K562 (cell line): ENCODE results near the gene NELL1. TPM values are rescaled to one million over a fixed set of nuclear protein-coding genes. Genes with fewer than 3 reads are reported as not detected.

Experiments used
- ATAC-seq: fragments of 200-7000 bp; cut with Tn5 transposase; 3 replicates; pipeline ENCODE4 v1.9.1; 2020; ENCODE audit warnings: moderate library complexity
- BruUV-seq: library from RNA; stranded (reverse); fragments of 400-500 nt; replicated peaks from 2 replicates; lab custom pipeline; 2021; lab: Mats Ljungman, UMichigan
- CTCF ChIA-PET: fragments of 300-600 bp; formaldehyde crosslinking; extraction: SDS; loops from one replicate; lab custom pipeline; 2021; ENCODE audit warnings: low intra/inter-chr PET ratio; lab: Yijun Ruan, JAX
- POLR2A ChIA-PET: fragments of 300-600, 350-650 bp; sonication (Branson Sonifier 250); formaldehyde crosslinking; extraction: SDS; loops from one replicate; lab custom pipeline; 2021; ENCODE audit warnings: antibody characterized with exemption, inconsistent platforms; lab: Yijun Ruan, JAX
- DNase-seq, 4 experiments: peaks; one replicate each; pipeline versions ENCODE4 v3.0.0 to v3.0.0-alpha.2; 2011 to 2018; ENCODE audit warnings: low spot score in 3 of 4, mixed read lengths in 3 of 4; ENCODE audit errors: extremely low read depth in 1 of 4
- FAIRE-seq: peaks from 2 replicates; lab custom pipeline; 2011; peaks lifted over from hg19 to GRCh38; lab: Jason Lieb, UNC
- H2AFZ ChIP-seq: 2 replicates; pipeline ENCODE4 v1.6.0; 2011; ENCODE audit warnings: low read depth, low read length, control low read depth, inconsistent platforms
- H3K27ac ChIP-seq: fragments of 200-600 bp; 3 replicates; pipeline ENCODE4 v1.8.0; 2011; ENCODE audit warnings: low read depth, mild to moderate bottlenecking, control low read depth, inconsistent platforms, low read length, moderate library complexity, mixed read lengths; ENCODE audit errors: extremely low read depth
- H3K27me3 ChIP-seq, 2 experiments: fragments of 300-600 bp in 1 of 2; 2 replicates in 1 of 2; 3 replicates in 1 of 2; pipeline versions ENCODE4 v1.6.0 to v1.8.0; 2011; ENCODE audit warnings: inconsistent platforms in 2 of 2, low read length in 2 of 2, mild to moderate bottlenecking in 1 of 2, mixed read lengths in 1 of 2, moderate library complexity in 1 of 2; ENCODE audit not compliant: control insufficient read depth in 2 of 2, insufficient read depth in 2 of 2
- H3K36me3 ChIP-seq: fragments of 300-600 bp; 3 replicates; pipeline ENCODE4 v1.8.0; 2011; ENCODE audit warnings: mild to moderate bottlenecking, low read length, inconsistent platforms; ENCODE audit not compliant: control insufficient read depth, insufficient read depth
- H3K4me1 ChIP-seq, 2 experiments: fragments of 200-600 bp in 1 of 2; replicated peaks in 1 of 2; 2 replicates in 1 of 2; 3 replicates in 1 of 2; pipeline versions ENCODE4 v1.5.1 to v1.8.0; 2011; ENCODE audit warnings: inconsistent platforms in 2 of 2, low read length in 2 of 2, mild to moderate bottlenecking in 1 of 2, mixed read lengths in 1 of 2, moderate library complexity in 1 of 2; ENCODE audit not compliant: control insufficient read depth in 2 of 2, insufficient read depth in 2 of 2
- H3K4me2 ChIP-seq: 2 replicates; pipeline ENCODE4 v1.6.1; 2011; ENCODE audit warnings: low read length, control low read depth, inconsistent platforms, mixed read lengths; ENCODE audit not compliant: insufficient read depth
- H3K4me3 ChIP-seq: fragments of 200-600 bp; sonication (generic), shearing (Covaris generic); 2 replicates; pipeline ENCODE4 v1.5.1; 2016; ENCODE audit warnings: control low read depth, inconsistent platforms
- H3K79me2 ChIP-seq: fragments of 200-600 bp; 3 replicates; pipeline ENCODE4 v1.8.0; 2011; ENCODE audit warnings: low read length, inconsistent platforms; ENCODE audit not compliant: control insufficient read depth, insufficient read depth
- H3K9ac ChIP-seq, 2 experiments: 2 replicates each; pipeline versions ENCODE4 v1.6.0 to v1.6.1; 2011; ENCODE audit warnings: low read depth in 2 of 2, low read length in 2 of 2, control low read depth in 1 of 2, inconsistent platforms in 1 of 2, mild to moderate bottlenecking in 1 of 2, mixed read lengths in 1 of 2; ENCODE audit not compliant: insufficient read depth in 1 of 2
- H3K9me1 ChIP-seq: one replicate; pipeline ENCODE4 v1.6.0; 2011; ENCODE audit warnings: inconsistent platforms, mild to moderate bottlenecking, low read length, moderate library complexity; ENCODE audit not compliant: control insufficient read depth, insufficient read depth
- H3K9me3 ChIP-seq: replicated peaks from 2 replicates; pipeline ENCODE4 v1.5.1; 2011; ENCODE audit warnings: low read depth, low read length, inconsistent platforms; ENCODE audit not compliant: control insufficient read depth, insufficient read depth
- H4K20me1 ChIP-seq: replicated peaks from 2 replicates; pipeline ENCODE4 v1.6.1; 2011; ENCODE audit warnings: low read length, inconsistent platforms, mixed read lengths; ENCODE audit not compliant: control insufficient read depth, insufficient read depth
- NCOA1 ChIP-seq: fragments of 450-650 bp; IDR thresholded peaks from 2 replicates; pipeline ENCODE4 v1.6.1; 2016; ENCODE audit warnings: low read depth
- NFYB ChIP-seq: IDR thresholded peaks from 2 replicates; pipeline ENCODE4 v1.6.1; 2011; ENCODE audit warnings: mild to moderate bottlenecking, moderate library complexity; ENCODE audit not compliant: insufficient read length; ENCODE audit errors: extremely low read depth
- ZFP36 ChIP-seq: fragments of 150-350 bp; IDR thresholded peaks from 2 replicates; pipeline ENCODE4 v1.6.1; 2018; ENCODE audit warnings: low read length, low read depth; ENCODE audit not compliant: partially characterized antibody
- WGBS: fragments of 100-300 bp; shearing (Covaris generic); methylation state at CpG from one replicate; pipeline ENCODE4 v1.1.6; 2016; ENCODE audit warnings: low coverage, mixed read lengths; ENCODE audit not compliant: insufficient coverage; ENCODE audit errors: missing lambda C conversion rate; 5-methylcytosine and 5-hydroxymethylcytosine counted together
- in situ Hi-C: fragments of 300-500 bp; cut with MboI; formaldehyde crosslinking; loops from 4 replicates; pipeline ENCODE4 v1.15.0; 2018; ENCODE audit warnings: inconsistent platforms, mixed read lengths
- intact Hi-C: fragments of 100-400 bp; cut with micrococcal nuclease; formaldehyde crosslinking; loops from 2 replicates; pipeline ENCODE4 v1.14.2; 2022
- polyA plus RNA-seq, 8 experiments: library from polyadenylated mRNA; depleted of rRNA in 4 of 8; stranded (reverse) in 5 of 8; unstranded in 3 of 8; fragments of >200 nt; fragmentation: Nextera tagmentation in 2 of 8; fragmentation: Illumina TruSeq in 1 of 8; extraction: Ambion mirVana in 2 of 8; extraction: Trizol in 1 of 8; gene quantifications; 2 replicates each; pipeline versions ENCODE4 v1.2.1 to v1.2.3, GENCODE V29; 2011 to 2014; ENCODE audit warnings: inconsistent platforms in 1 of 8, missing spikeins in 1 of 8
- total RNA-seq, 7 experiments: library from RNA; depleted of rRNA in 6 of 7; stranded (reverse); fragments of >200 nt in 6 of 7; fragmentation: Illumina TruSeq in 2 of 7; extraction: Trizol in 2 of 7; gene quantifications; 2 replicates each; pipeline versions ENCODE4 v1.2.1 to v1.2.3, GENCODE V29; 2011 to 2021; ENCODE audit warnings: low replicate concordance in 1 of 7
- TF ChIP-seq, protein P1 (sequence below): sonication (generic); formaldehyde crosslinking; IDR thresholded peaks from 2 replicates; pipeline ENCODE4 v1.5.0; 2020; ENCODE audit warnings: missing genetic modification reagents

The NELL1 gene
- total and polyA plus RNA-seq, 9 of the 15 experiments (the other 6 are each of a cell fraction or from before 2014, with no cell fraction given) = not detected

DNA sequence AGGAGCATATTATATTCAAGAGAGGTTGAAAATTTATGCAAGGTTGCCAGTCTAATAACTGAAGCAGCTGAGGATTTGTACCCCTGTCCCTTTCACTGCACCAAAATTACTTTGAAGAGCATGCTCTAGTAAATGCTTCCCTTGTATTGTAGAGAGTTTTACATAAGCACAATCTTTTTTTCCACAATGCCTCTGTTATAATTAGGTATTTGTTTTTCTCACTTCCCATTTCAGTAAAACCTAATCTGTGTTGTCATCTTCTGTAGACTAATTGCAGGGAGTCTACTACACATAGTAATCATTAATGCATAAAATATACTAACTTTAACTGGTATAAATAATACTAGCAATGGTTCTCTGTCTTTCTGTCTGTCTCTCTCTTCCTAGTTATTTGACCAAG is 805.1 kb downstream of the NELL1 start (continued):
- TF ChIP-seq ZFP36 = no peak

DNA sequence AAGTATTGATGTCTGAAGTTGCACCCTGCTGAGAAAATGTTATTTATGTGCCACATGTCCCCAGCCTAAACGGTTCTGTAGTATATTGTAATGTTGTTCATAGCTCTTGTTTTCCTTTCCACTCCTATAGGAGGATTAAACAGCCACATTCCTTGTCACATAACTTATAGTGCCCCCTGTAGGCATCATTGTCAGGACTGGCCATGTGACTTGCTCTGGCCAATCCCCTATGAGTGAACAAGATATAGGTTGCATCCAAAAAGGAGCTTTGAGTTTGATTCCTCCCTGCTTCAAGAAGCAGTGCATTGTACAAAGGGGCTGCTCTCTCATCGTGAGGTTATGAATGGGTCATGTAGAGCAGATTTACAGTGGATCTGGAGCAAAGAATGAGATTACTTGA is 805.9 kb downstream of the NELL1 start:
- Histone ChIP-seq H3K36me3 (no peaks in the 10 kb centered on the region), H3K27me3 (no peaks in the 10 kb centered on the region), H2AFZ (no peak overlapping the region), H3K9ac (no peak overlapping the region), H3K27ac (no peak overlapping the region), H3K9me1 (no peaks in the 10 kb centered on the region), H3K4me2 (no peak overlapping the region), H4K20me1 (no peaks in the 10 kb centered on the region), H3K79me2 (no peaks in the 10 kb centered on the region), H3K9me3 (no peaks in the 10 kb centered on the region; the same call in 1 of the 2 replicates), H3K4me1 (no peaks in the 10 kb centered on the region), H3K4me3 (no peak overlapping the region)
- ATAC-seq (no peak), DNase-seq (no peak), FAIRE-seq (no peak)
- 0% methylated on average over 2 of the region's 2 CpGs for WGBS
- in situ Hi-C loops (no loop called here), intact Hi-C loops (no loop called here)
- CTCF ChIA-PET = no interaction called here
- no TSS peak for BruUV-seq
- TF ChIP-seq NCOA1 (no peak), NFYB (peak; percentile 4)
- TF ChIP-seq, protein P1, sequence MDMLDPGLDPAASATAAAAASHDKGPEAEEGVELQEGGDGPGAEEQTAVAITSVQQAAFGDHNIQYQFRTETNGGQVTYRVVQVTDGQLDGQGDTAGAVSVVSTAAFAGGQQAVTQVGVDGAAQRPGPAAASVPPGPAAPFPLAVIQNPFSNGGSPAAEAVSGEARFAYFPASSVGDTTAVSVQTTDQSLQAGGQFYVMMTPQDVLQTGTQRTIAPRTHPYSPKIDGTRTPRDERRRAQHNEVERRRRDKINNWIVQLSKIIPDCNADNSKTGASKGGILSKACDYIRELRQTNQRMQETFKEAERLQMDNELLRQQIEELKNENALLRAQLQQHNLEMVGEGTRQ (CRISPR knock-in tag) = 0 out of 2 replicates have a peak, but pooled peaks have one; percentile 8
- POLR2A ChIA-PET = interaction anchor here (0.7 kb wide), 1 partner anchor 15 kb away, joined by 3 read pairs; no protein-coding TSS in a partner anchor
